Keratinocyte (primary cell): ENCODE results near the gene RAB35. TPM values are rescaled to one million over a fixed set of nuclear protein-coding genes. Genes with fewer than 3 reads are reported as not detected.
A peak's percentile ranks its signal among the peaks of the same experiment; 100 is the strongest.

Experiments
- DNase-seq: peaks from one replicate; pipeline ENCODE4 v3.0.0-alpha.2; 2011; ENCODE audit warnings: low read depth, missing footprints, low spot score
- FAIRE-seq: peaks from 2 replicates; lab custom pipeline; 2011; peaks lifted over from hg19 to GRCh38; lab: Jason Lieb, UNC
- H2AFZ ChIP-seq: 2 replicates; pipeline ENCODE4 v1.6.0; 2012; ENCODE audit warnings: low read length, control low read depth, inconsistent platforms; ENCODE audit not compliant: control insufficient read depth
- H3K27ac ChIP-seq: 2 replicates; pipeline ENCODE4 v1.5.1; 2011; ENCODE audit warnings: low read length; ENCODE audit not compliant: control insufficient read depth, insufficient read depth
- H3K27me3 ChIP-seq: 3 replicates; pipeline ENCODE4 v1.6.0; 2011; ENCODE audit warnings: low read length; ENCODE audit not compliant: control insufficient read depth, insufficient read depth; ENCODE audit errors: extremely low read depth
- H3K36me3 ChIP-seq, 2 experiments: 2 replicates in 1 of 2; 3 replicates in 1 of 2; pipeline ENCODE4 v1.5.1; 2011; ENCODE audit warnings: low read length in 2 of 2, mild to moderate bottlenecking in 1 of 2; ENCODE audit not compliant: control insufficient read depth in 2 of 2, insufficient read depth in 2 of 2; ENCODE audit errors: extremely low read depth in 1 of 2
- H3K4me1 ChIP-seq: 3 replicates; pipeline ENCODE4 v1.5.1; 2011; ENCODE audit warnings: low read length; ENCODE audit not compliant: control insufficient read depth, insufficient read depth; ENCODE audit errors: extremely low read depth
- H3K4me2 ChIP-seq: 3 replicates; pipeline ENCODE4 v1.6.0; 2011; ENCODE audit warnings: low read depth, low read length; ENCODE audit not compliant: control insufficient read depth, insufficient read depth; ENCODE audit errors: extremely low read depth
- H3K4me3 ChIP-seq, 3 experiments: fragments of 200-600 bp in 1 of 3; sonication (generic) in 1 of 3; 2 replicates in 2 of 3; 3 replicates in 1 of 3; pipeline ENCODE4 v1.5.1; 2011 to 2016; ENCODE audit warnings: low read length in 3 of 3, mild to moderate bottlenecking in 3 of 3, control low read depth in 2 of 3, inconsistent platforms in 1 of 3, low read depth in 1 of 3, mixed read lengths in 1 of 3, mixed run types in 1 of 3, moderate library complexity in 1 of 3; ENCODE audit not compliant: control insufficient read depth in 2 of 3, insufficient read depth in 2 of 3; ENCODE audit errors: extremely low read depth in 1 of 3
- H3K79me2 ChIP-seq: 2 replicates; pipeline ENCODE4 v1.6.0; 2012; ENCODE audit warnings: low read length; ENCODE audit not compliant: control insufficient read depth, insufficient read depth
- H3K9ac ChIP-seq: 3 replicates; pipeline ENCODE4 v1.6.0; 2011; ENCODE audit warnings: low read length; ENCODE audit not compliant: control insufficient read depth, insufficient read depth; ENCODE audit errors: extremely low read depth
- H3K9me1 ChIP-seq: 3 replicates; pipeline ENCODE4 v1.6.0; 2011; ENCODE audit warnings: low read length; ENCODE audit not compliant: control insufficient read depth, insufficient read depth; ENCODE audit errors: extremely low read depth
- H3K9me3 ChIP-seq: 2 replicates; pipeline ENCODE4 v1.5.1; 2012; ENCODE audit warnings: low read depth, low read length; ENCODE audit not compliant: control insufficient read depth
- H4K20me1 ChIP-seq: 3 replicates; pipeline ENCODE4 v1.6.0; 2011; ENCODE audit warnings: low read length; ENCODE audit not compliant: control insufficient read depth, insufficient read depth; ENCODE audit errors: extremely low read depth
- EZH2 ChIP-seq: IDR thresholded peaks from one replicate; pipeline ENCODE4 v1.6.1; 2012; ENCODE audit warnings: inconsistent platforms, mild to moderate bottlenecking, low read length, moderate library complexity
- dilution Hi-C: fragments of 300-500 bp; cut with MboI; formaldehyde crosslinking; loops from one replicate; pipeline ENCODE4 v1.7.0; 2020; ENCODE audit warnings: low sequenced_read_pairs; ENCODE audit not compliant: extremely low pct_ligation_motif_present
- polyA plus RNA-seq, 5 experiments: library from polyadenylated mRNA; depleted of rRNA in 3 of 5; stranded (reverse) in 3 of 5; stranded (forward) in 1 of 5; unstranded in 1 of 5; fragments of >200 nt; gene quantifications; 1 replicate in 1 of 5; 2 replicates in 3 of 5; 3 replicates in 1 of 5; pipeline versions ENCODE4 v1.2.1 to v1.2.3, GENCODE V29; 2011 to 2012; ENCODE audit warnings: missing spikeins in 2 of 5, low read depth in 1 of 5, low replicate concordance in 1 of 5
- TF ChIP-seq, protein P1 (sequence below), 3 experiments: IDR thresholded peaks in 1 of 3; conservative IDR thresholded peaks in 1 of 3; optimal IDR thresholded peaks in 1 of 3; 2 replicates in 2 of 3; 3 replicates in 1 of 3; pipeline versions ENCODE3 to v1.5.1; 2011; ENCODE audit warnings: low read length in 3 of 3, mild to moderate bottlenecking in 3 of 3, moderate library complexity in 2 of 3, control low read depth in 1 of 3, inconsistent platforms in 1 of 3; ENCODE audit not compliant: insufficient read depth in 2 of 3; ENCODE audit errors: extremely low read depth in 1 of 3

RAB35 gene
- polyA plus RNA-seq, 1 donor (not counting 4 experiments of a cell fraction or from before 2014, with no cell fraction given): 68.4 TPM

DNA sequence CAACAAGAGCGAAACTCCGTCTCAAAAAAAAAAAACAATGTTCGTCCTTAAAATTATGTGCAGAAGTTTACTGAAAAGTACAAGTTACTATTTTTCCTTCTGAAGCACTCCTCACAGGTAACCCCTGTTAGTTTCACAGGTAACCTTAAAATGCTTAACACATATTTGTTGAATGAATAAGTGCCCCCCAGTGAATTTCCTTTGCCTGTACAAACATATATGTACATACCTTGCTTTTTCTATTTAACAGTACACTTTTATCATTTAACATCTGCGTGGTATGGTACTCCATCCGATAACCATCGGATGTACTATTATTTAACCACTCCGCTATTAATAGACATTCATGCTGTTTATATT, 1.4 kb upstream of the RAB35 start:
- H3K36me3 ChIP-seq: peaks cover 6 to 14% of the 10 kb centered on the region in 2 experiments
- FAIRE-seq: no peak
- dilution Hi-C loops: no loop called here
- peak overlapping the region; percentile 87 to 92 (median 87) for H3K4me3 ChIP-seq
- DNase-seq: no peak
- peaks cover 42% of the 10 kb centered on the region for H3K79me2 ChIP-seq
- no peaks in the 10 kb centered on the region for H3K27me3 ChIP-seq
- H2AFZ ChIP-seq: no peak overlapping the region
- peaks cover 28% of the 10 kb centered on the region for H3K4me1 ChIP-seq
- no peaks in the 10 kb centered on the region for H3K9me1 ChIP-seq
- no peaks in the 10 kb centered on the region for H3K9me3 ChIP-seq
- peaks cover 5% of the 10 kb centered on the region for H4K20me1 ChIP-seq
- H3K27ac ChIP-seq: peak overlapping the region; percentile 84
- H3K4me2 ChIP-seq: peak overlapping the region; percentile 85
- peak overlapping the region; percentile 84 for H3K9ac ChIP-seq
- TF ChIP-seq, protein P1, sequence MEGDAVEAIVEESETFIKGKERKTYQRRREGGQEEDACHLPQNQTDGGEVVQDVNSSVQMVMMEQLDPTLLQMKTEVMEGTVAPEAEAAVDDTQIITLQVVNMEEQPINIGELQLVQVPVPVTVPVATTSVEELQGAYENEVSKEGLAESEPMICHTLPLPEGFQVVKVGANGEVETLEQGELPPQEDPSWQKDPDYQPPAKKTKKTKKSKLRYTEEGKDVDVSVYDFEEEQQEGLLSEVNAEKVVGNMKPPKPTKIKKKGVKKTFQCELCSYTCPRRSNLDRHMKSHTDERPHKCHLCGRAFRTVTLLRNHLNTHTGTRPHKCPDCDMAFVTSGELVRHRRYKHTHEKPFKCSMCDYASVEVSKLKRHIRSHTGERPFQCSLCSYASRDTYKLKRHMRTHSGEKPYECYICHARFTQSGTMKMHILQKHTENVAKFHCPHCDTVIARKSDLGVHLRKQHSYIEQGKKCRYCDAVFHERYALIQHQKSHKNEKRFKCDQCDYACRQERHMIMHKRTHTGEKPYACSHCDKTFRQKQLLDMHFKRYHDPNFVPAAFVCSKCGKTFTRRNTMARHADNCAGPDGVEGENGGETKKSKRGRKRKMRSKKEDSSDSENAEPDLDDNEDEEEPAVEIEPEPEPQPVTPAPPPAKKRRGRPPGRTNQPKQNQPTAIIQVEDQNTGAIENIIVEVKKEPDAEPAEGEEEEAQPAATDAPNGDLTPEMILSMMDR (optimal IDR thresholded peaks at IDR 0.05 in 1 of 3, IDR thresholded peaks at IDR 0.05 in 1 of 3, conservative IDR thresholded peaks at IDR 0.05 in 1 of 3; ENCODE audit: extremely low read depth in 1 of 3, insufficient read depth in 2 of 3, low read length in 3 of 3): no peak
- TF ChIP-seq EZH2: no peak

DNA sequence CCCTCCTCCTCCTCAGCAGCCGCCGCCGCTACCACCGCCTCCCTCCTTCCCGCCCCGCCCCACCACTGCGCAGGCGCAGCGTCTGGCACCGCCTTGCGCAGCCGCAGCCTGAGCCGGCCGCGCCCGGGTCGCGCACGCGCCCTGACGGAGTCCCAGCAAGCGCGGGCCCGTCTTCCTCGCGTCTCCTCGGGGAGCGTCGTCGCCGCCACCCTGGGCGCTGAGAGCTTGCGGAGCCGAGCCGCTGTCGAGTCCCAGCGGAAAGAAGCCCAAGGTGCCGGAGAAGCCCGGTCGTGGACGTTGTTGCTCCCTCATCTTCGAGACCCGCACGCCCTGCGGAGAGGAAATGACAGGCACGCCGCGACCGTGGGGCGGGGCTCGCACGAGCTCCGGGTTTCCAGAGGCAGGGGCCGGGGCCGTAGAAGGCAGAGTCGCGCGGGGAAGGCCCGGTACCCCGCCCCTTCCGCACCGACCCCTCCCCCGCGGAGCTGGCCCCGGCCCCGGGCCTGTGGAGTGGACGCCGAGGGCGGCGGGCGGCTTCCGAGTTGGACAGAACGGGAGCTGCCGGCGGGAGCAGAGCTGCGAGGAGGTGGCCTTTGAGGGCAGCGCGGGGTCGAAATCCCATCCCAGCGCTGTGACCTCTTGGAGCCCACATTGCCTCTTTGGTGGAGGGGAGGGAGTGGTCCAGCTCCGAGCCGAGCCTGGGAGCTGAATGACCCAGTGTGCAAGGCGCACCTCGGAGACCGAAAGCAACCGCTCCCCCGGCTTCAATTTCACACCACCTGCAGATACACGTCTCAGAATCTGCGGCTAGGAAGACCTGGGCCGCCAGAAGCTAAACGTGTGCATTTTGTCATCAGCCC, 469 bp upstream of the RAB35 start:
- TF ChIP-seq EZH2: no peak
- TF ChIP-seq, protein P1 (optimal IDR thresholded peaks at IDR 0.05 in 1 of 3, IDR thresholded peaks at IDR 0.05 in 1 of 3, conservative IDR thresholded peaks at IDR 0.05 in 1 of 3; ENCODE audit: extremely low read depth in 1 of 3, insufficient read depth in 2 of 3, low read length in 3 of 3): no peak
- Histone ChIP-seq H3K79me2 (peaks cover 50% of the 10 kb centered on the region), H3K9ac (peak overlapping the region; percentile 84), H3K4me2 (peak overlapping the region; percentile 85), H3K27ac (peak overlapping the region; percentile 84), H3K36me3 (peaks cover 6 to 14% of the 10 kb centered on the region in 2 experiments), H3K27me3 (no peaks in the 10 kb centered on the region), H3K9me1 (no peaks in the 10 kb centered on the region), H4K20me1 (peaks cover 5% of the 10 kb centered on the region), H2AFZ (peak overlapping the region; percentile 78), H3K9me3 (no peaks in the 10 kb centered on the region), H3K4me3 (peak overlapping the region; percentile 87 to 92 (median 87)), H3K4me1 (peaks cover 28% of the 10 kb centered on the region)
- DNase-seq (peak; percentile 61), FAIRE-seq (no peak)
- dilution Hi-C loops: no loop called here
